A673 (cell line): Measurements from ENCODE around the gene BORCS6.

Source experiments
- EZH2 ChIP-seq: fragments of 200-600 bp; sonication (generic); IDR thresholded peaks from 2 replicates; pipeline ENCODE4 v1.6.1; 2017; ENCODE audit warnings: borderline replicate concordance, low read depth, mild to moderate bottlenecking, mixed read lengths, antibody characterized with exemption, low read length; ENCODE audit not compliant: poor library complexity, severe bottlenecking
- TF ChIP-seq, protein P1 (sequence below): fragments of 300-800, 200-600 bp; sonication (generic); conservative IDR thresholded peaks from 2 replicates; pipeline ENCODE4 v1.5.1; 2017; ENCODE audit warnings: low read depth, mild to moderate bottlenecking, antibody characterized with exemption, low read length, moderate library complexity, mixed read lengths

DNA sequence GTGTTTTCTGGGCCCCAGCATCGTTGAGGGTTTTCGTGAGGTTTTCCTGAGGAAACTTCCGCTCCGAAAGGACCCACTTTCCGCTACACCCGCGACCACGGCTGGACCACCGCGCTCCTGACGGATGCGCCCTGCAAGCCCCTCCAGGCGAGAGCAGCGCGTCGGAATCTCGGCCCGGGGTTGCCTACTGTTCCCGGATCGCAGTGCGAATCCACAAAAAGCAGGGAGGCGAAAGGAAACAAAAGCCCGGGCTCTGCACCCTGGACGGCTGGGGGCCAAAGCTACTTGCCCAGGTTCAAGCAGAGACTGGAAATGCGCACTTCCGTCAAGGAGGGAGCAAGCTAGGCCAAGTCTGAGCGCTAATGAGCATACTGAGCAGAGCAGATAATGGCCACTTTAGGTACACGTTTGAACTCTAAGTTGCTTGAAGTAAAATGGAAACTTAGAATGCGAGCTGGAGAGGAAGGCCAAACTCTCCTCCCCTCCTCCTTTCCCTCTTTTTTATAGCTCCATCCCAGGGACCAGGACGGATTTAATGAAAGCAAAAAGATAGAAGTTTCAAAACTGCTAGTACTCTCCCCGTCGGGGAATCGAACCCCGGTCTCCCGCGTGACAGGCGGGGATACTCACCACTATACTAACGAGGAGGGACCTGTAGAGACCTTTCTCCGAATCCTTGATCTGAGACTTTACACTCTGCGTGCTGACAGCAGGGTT lies 31.8 kb upstream of the BORCS6 start:
- TF ChIP-seq, protein P1, sequence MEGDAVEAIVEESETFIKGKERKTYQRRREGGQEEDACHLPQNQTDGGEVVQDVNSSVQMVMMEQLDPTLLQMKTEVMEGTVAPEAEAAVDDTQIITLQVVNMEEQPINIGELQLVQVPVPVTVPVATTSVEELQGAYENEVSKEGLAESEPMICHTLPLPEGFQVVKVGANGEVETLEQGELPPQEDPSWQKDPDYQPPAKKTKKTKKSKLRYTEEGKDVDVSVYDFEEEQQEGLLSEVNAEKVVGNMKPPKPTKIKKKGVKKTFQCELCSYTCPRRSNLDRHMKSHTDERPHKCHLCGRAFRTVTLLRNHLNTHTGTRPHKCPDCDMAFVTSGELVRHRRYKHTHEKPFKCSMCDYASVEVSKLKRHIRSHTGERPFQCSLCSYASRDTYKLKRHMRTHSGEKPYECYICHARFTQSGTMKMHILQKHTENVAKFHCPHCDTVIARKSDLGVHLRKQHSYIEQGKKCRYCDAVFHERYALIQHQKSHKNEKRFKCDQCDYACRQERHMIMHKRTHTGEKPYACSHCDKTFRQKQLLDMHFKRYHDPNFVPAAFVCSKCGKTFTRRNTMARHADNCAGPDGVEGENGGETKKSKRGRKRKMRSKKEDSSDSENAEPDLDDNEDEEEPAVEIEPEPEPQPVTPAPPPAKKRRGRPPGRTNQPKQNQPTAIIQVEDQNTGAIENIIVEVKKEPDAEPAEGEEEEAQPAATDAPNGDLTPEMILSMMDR = no peak
- no peak for TF ChIP-seq EZH2
